Left colon (tissue), 2 donors: ENCODE data around the gene ARHGEF40. TPM values are rescaled to one million over a fixed set of nuclear protein-coding genes. Genes with fewer than 3 reads are reported as not detected.
A peak's percentile ranks its signal among the peaks of the same experiment; 100 is the strongest.
"Not testable (repeated sequence)": the region's sequence is repeated elsewhere in the genome, so short reads cannot be mapped to it uniquely, and the experiment has no call there.

ENCODE experiments used
- ATAC-seq: fragments of 200-7000 bp; cut with Tn5 transposase; one replicate; pipeline ENCODE4 v1.9.1; 2020; ENCODE audit warnings: mild to moderate bottlenecking, moderate library complexity
- DNase-seq, 2 donors: peaks; one replicate each; pipeline ENCODE4 v3.0.0-alpha.2; 2020
- intact Hi-C, 2 donors: fragments of 100-400 bp; cut with DNase I in 1 of 2; cut with micrococcal nuclease in 1 of 2; formaldehyde crosslinking; loops; one replicate each; pipeline versions ENCODE4 v1.11.2 to v1.14.0; 2022; cut with DNase I, micrococcal nuclease
- total RNA-seq, 2 donors: library from RNA; stranded (reverse); fragmentation: NEBNext Ultra II Directional; extraction: Animal tissue kit (Norgen Biotek cat#: 25700); gene quantifications; one replicate each; pipeline ENCODE4 v1.2.1, GENCODE V29; 2021
- donor health status: DM: no; HTN: no; CAD: no.
- donor health status: DM: yes; HTN: yes; CAD: no.

ARHGEF40 gene
- total RNA-seq, 2 donors from 2014 or later = 37.2 to 40.8 TPM

DNA sequence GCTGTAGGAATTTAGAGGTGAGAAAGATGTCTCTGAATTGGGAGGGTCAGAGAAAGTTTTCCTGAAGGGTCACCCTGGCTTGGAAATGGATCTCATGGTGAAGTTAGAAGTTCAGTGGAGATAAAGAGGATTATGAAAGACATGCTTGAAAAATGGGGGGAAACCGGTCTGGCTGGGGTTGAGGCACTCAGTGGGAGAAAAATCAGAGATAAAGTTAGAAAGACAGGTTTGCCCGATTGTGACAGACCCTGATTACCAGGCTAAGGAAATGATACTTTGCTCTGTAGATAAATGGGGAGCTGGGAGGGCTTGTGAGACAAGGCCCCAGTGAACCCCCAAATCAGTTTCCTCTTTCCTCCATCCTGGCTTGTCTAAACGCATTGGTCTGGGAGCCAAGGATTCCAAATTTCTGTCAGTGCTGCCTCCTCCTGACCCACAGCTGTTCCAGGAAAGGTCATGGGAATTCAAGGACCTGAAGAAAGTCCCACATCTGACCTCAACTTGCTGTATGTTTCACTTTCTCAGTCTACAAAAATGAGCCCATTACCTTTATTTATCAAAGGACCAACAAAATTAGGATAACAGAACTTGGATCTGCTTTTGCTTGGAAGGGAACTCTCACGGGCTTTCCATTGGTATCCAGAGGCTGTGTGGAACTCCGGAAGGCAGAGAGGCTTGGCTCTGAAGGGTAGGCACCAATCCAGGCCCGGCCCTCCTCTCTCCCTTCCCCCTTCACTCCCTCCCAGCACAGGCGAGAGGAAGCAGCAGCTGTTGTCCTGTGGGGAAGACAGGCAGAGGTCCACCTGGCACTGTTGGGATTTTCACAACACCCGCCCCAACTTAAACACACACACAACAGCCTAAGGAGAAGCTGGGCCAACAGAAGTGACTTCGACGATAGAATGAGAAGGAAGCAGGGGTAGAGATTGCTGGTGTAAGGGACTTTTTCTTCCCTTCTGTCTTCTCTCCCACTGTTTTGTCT, 31.4 kb upstream of the ARHGEF40 start:
- peak; percentile 87 for ATAC-seq
- peak; percentile 77 to 90 for DNase-seq
- intact Hi-C loops = no loop called here

DNA sequence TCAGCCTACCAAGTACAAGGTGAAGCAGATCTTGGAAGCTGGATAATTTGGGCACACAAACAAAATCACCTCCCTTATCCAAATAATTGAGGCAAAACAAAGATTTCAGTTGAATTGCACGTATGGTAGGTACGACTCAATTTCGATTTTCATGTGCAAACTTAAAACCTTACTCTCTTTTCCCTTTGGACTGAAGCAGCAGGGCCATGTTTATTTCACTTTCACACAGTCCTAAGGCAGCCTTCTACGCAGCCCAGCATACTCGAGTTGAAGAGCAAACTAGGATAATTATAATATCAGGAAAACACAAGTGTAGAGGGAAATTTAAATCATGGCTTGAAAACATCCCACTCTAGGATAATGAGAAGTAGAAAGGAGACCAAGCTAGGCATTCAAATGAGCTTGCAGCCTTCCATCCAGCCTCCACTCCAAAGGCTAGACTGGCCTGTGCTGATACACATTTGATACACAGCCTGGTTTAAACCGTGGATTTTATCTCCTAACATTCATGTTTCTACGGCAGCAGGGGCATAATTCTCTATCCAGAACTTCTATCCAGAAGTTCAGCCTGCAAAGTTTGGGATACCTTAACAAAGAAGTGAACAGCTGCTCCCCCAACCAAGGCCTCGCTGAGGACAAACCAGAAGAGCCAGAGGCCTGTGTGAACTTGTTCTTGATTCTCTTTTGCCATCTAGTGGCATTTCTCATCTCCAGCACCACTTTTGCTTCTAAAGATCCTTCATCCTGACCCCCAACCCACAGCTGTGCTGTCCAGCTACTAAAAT, 30.3 kb upstream of the ARHGEF40 start:
- peak; percentile 52 for ATAC-seq
- intact Hi-C loops = loop anchor here in 1 of 2 donors (5.0 kb wide), 1 partner anchor 182 kb away; no protein-coding TSS in a partner anchor
- peak; percentile 44 to 55 for DNase-seq

DNA sequence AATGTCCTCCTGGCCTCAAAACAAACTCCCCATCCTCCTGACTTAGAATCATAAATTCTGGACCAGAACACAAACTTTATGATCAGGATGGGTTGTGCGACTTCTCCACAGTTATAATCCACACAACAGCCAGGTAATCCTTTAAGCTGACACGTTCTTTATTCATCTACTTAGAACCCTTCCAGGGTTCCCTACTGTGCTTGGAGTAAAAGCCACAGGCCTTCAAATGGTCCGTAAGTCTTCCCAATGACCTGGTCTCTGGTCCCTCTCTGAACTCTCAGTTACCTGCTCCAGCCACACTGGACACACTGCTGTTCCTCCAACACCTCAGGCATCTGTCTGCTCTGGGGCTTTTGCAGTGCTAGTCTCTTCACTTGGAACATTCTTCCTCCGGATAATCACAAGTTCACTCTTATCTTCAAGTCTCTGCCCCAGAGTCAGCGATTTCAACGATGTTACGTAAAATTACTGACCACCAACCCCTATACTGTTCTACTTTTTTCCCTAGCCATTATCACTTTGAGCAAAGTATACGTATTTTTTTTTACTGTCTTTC, 29.7 kb upstream of the ARHGEF40 start:
- DNase-seq = no peak
- no peak for ATAC-seq
- intact Hi-C loops = loop anchor here in 1 of 2 donors (5.0 kb wide), 1 partner anchor 183 kb away; no protein-coding TSS in a partner anchor

GRCh38 chr14:21040941-21041340, 29.2 kb upstream of the ARHGEF40 start:
- not testable (repeated sequence) for ATAC-seq
- intact Hi-C loops = loop anchor here in 1 of 2 donors (5.0 kb wide), 1 partner anchor 184 kb away; no protein-coding TSS in a partner anchor

GRCh38 chr14:21041676-21042433, 28.2 kb upstream of the ARHGEF40 start, which contains the start of gene RNASE7:
RNASE7 (plus strand) TSS chr14:21042362; CDS start chr14:21042993, 631 bp downstream.
- intact Hi-C loops = loop anchor here in 1 of 2 donors (5.0 kb wide), 1 partner anchor 185 kb away; no protein-coding TSS in a partner anchor
- DNase-seq = no peak
- ATAC-seq = no peak

More at GRCh38 chr14:21040941-21041340, 29.2 kb upstream of the ARHGEF40 start:
- not testable (repeated sequence) for DNase-seq

DNA sequence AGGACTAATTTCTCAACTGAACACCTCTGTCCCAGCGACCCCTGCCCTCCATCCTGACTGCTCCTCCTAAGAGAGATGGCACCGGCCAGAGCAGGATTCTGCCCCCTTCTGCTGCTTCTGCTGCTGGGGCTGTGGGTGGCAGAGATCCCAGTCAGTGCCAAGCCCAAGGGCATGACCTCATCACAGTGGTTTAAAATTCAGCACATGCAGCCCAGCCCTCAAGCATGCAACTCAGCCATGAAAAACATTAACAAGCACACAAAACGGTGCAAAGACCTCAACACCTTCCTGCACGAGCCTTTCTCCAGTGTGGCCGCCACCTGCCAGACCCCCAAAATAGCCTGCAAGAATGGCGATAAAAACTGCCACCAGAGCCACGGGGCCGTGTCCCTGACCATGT, 27.2 kb upstream of the ARHGEF40 start:
- intact Hi-C loops = loop anchor here in 1 of 2 donors (5.0 kb wide), 1 partner anchor 186 kb away; no protein-coding TSS in a partner anchor
- ATAC-seq = no peak
- DNase-seq = no peak

- ATAC-seq (no peak), DNase-seq (no peak)
- intact Hi-C loops = loop anchor here in 1 of 2 donors (5.0 kb wide), 1 partner anchor 186 kb away; no protein-coding TSS in a partner anchor
These were observed 26.6 kb upstream of the ARHGEF40 start for GRCh38 chr14:21043387-21043973.

- ATAC-seq (peak; percentile 79), DNase-seq (no peak)
- intact Hi-C loops = loop anchor here in 1 of 2 donors (5.0 kb wide), 1 partner anchor 187 kb away; no protein-coding TSS in a partner anchor
These were observed 26.0 kb upstream of the ARHGEF40 start for GRCh38 chr14:21043974-21044618.

- ATAC-seq (no peak), DNase-seq (no peak)
- intact Hi-C loops = no loop called here
These were observed 22.7 kb upstream of the ARHGEF40 start for GRCh38 chr14:21047378-21047781.

DNA sequence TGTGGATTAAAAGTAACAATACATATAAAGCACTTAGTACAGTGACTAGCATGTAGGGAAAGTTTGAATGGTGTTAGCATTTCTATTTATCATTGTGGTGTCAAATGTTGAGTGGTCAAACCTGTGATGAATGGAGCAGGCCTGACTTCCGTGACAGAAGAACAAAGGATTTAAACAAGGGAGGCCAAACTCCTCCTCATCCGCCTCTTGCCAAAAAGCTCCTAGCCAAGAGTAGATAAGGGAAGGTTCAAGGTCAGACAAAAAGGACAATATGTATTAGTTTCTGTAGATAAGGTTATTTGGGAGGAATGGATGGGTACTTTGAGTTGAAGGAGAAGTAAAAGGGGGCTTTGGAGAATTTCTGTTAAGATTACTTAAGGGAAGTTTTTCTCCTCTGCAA, 21.5 kb upstream of the ARHGEF40 start:
- no peak for DNase-seq
- ATAC-seq = no peak
- intact Hi-C loops = no loop called here

- DNase-seq (no peak), ATAC-seq (no peak)
- intact Hi-C loops = no loop called here
These were observed 20.8 kb upstream of the ARHGEF40 start for GRCh38 chr14:21049271-21049673.

GRCh38 chr14:21050597-21050996, 19.5 kb upstream of the ARHGEF40 start:
- DNase-seq (no peak), ATAC-seq (no peak)
- intact Hi-C loops = loop anchor here in 1 of 2 donors (5.0 kb wide), 1 partner anchor 38 kb away; no protein-coding TSS in a partner anchor

DNA sequence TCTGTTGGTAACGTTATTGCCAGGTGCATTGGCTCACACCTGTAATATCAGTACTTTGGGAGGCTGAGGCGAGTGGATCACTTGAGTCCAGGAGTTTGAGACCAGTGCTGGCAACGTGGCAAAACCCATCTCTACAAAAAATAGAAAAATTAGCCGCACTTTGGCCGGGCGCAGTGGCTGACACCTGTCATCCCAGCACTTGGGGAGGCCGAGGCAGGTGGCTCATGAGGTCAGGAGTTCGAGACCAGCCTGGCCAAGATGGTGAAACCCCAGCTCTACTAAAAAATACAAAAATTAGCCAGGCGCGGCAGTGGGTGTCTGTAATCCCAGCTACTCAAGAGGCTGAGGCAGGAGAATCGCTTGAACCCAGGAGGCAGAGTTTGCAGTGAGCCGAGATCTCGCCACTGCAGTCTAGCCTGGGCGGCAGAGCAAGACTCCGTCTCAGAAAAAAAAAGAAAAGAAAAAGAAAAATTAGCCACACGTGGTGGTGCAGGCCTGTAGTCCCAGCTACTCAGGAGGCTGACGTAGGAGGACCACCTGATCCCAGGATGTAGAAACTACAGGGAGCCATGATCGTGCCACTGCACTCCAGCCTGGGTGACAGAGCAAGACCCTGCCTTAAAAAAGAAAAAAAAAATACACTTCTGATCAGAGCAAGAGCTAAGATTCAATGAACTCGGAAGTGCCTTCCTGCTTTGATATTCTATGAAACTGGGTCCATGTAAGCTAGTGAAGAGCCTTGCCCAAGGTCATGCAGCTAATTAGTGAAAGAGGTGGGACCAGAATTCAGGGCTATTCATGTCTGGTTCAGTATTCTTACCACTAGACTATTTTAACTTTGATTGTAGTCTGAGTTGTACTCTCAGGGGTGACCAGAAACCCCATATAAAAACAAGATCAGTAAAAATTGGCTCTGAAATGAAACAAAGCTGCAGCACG, 16.7 kb upstream of the ARHGEF40 start:
- intact Hi-C loops = loop anchor here in 1 of 2 donors (5.0 kb wide), 1 partner anchor 41 kb away; no protein-coding TSS in a partner anchor
- ATAC-seq (no peak), DNase-seq (no peak)

GRCh38 chr14:21054123-21054767, 15.9 kb upstream of the ARHGEF40 start:
- intact Hi-C loops = loop anchor here in 1 of 2 donors (5.0 kb wide), 1 partner anchor 42 kb away; no protein-coding TSS in a partner anchor
- DNase-seq (peak; percentile 49 to 70), ATAC-seq (peak; percentile 68)

DNA sequence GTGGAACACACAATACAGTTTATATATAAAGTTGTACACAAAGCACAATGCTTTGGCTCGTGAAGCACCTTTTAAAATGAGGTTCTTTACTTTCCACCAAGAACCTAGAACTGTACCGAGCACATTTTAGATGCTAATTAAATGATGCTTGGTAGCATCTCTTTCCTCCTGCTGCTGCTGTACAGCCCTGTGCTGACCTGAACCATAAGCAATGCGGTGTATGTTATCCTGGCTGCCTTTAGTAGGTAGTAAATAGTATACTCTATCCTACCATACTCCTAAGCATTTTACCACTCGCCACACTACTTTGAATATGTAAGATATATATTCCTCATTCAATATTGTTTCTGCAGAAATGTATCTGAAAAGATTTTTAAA, 15.3 kb upstream of the ARHGEF40 start:
- ATAC-seq = no peak
- DNase-seq = no peak
- intact Hi-C loops = loop anchor here in 1 of 2 donors (5.0 kb wide), 1 partner anchor 42 kb away; no protein-coding TSS in a partner anchor
